ENCODE results near the gene RBBP9. TPM values are rescaled to one million over a fixed set of nuclear protein-coding genes. Genes with fewer than 3 reads are reported as not detected.
"Not testable (repeated sequence)": the region's sequence is repeated elsewhere in the genome, so short reads cannot be mapped to it uniquely, and the experiment has no call there.

Gene RBBP9
- total and polyA plus RNA-seq, 4 experiments from 2014 or later, result 8.4 to 9.2 (median 9.0) TPM

- DNase-seq, result no peak
- Mint-ChIP-seq H3K4me3 (no peak overlapping the region), H3K9me3 (no peaks in the 10 kb centered on the region), H3K36me3 (peaks cover 71 to 81% of the 10 kb centered on the region in 2 donors), H3K27me3 (no peaks in the 10 kb centered on the region), H3K27ac (no peak overlapping the region), H3K4me1 (peaks cover 0 to 2% (median under 1%) of the 10 kb centered on the region in 4 donors)
- intact Hi-C loops (cut with micrococcal nuclease), result no loop called here
- ChIA-PET CTCF (ENCODE audit: partially characterized antibody) (no interaction called here), POLR2A (ENCODE audit: partially characterized antibody) (no interaction called here)
- Histone ChIP-seq H3K4me1 (ENCODE audit: insufficient read depth, low read length) (no peaks in the 10 kb centered on the region), H3K27ac (ENCODE audit: low read depth, low read length) (no peak overlapping the region), H3K36me3 (ENCODE audit: insufficient read depth, low read length) (peaks cover 46% of the 10 kb centered on the region), H3K4me3 (ENCODE audit: low read length in 2 of 2) (no peak overlapping the region), H3K27me3 (ENCODE audit: insufficient read depth, low read length) (no peaks in the 10 kb centered on the region), H3K9me3 (ENCODE audit: control insufficient read depth in 1 of 2, low read length in 2 of 2) (no peaks in the 10 kb centered on the region)
These were observed 36.5 kb upstream of the RBBP9 start for GRCh38 chr20:18533491-18533890.

- Mint-ChIP-seq H3K27ac (no peak overlapping the region), H3K9me3 (no peaks in the 10 kb centered on the region), H3K27me3 (no peaks in the 10 kb centered on the region), H3K4me1 (peaks cover 0 to 2% (median under 1%) of the 10 kb centered on the region in 4 donors), H3K36me3 (peaks cover 74 to 88% of the 10 kb centered on the region in 2 donors), H3K4me3 (no peak overlapping the region)
- Histone ChIP-seq H3K36me3 (ENCODE audit: insufficient read depth, low read length) (peaks cover 55% of the 10 kb centered on the region), H3K27me3 (ENCODE audit: insufficient read depth, low read length) (no peaks in the 10 kb centered on the region), H3K27ac (ENCODE audit: low read depth, low read length) (no peak overlapping the region), H3K9me3 (ENCODE audit: control insufficient read depth in 1 of 2, low read length in 2 of 2) (no peaks in the 10 kb centered on the region), H3K4me1 (ENCODE audit: insufficient read depth, low read length) (no peaks in the 10 kb centered on the region), H3K4me3 (ENCODE audit: low read length in 2 of 2) (no peak overlapping the region)
- intact Hi-C loops (cut with micrococcal nuclease), result no loop called here
- DNase-seq, result no peak
- ChIA-PET POLR2A (ENCODE audit: partially characterized antibody) (interaction anchor here (0.6 kb wide), 1 partner anchor 138 kb away, joined by 3 read pairs; no protein-coding TSS in a partner anchor), CTCF (ENCODE audit: partially characterized antibody) (no interaction called here)
These were observed 35.6 kb upstream of the RBBP9 start for GRCh38 chr20:18532626-18533025.

GRCh38 chr20:18529041-18529440, 32.0 kb upstream of the RBBP9 start:
- Histone ChIP-seq H3K4me1 (ENCODE audit: insufficient read depth, low read length) (no peaks in the 10 kb centered on the region), H3K27me3 (ENCODE audit: insufficient read depth, low read length) (no peaks in the 10 kb centered on the region), H3K9me3 (ENCODE audit: control insufficient read depth in 1 of 2, low read length in 2 of 2) (no peaks in the 10 kb centered on the region), H3K27ac (ENCODE audit: low read depth, low read length) (no peak overlapping the region), H3K4me3 (ENCODE audit: low read length in 2 of 2) (no peak overlapping the region), H3K36me3 (ENCODE audit: insufficient read depth, low read length) (peaks cover 78% of the 10 kb centered on the region)
- ChIA-PET CTCF (ENCODE audit: partially characterized antibody) (interaction anchor here (1.7 kb wide), 1 partner anchor 115 kb away, joined by 6 read pairs; no protein-coding TSS in a partner anchor), POLR2A (ENCODE audit: partially characterized antibody) (interaction anchor here (0.8 kb wide), 1 partner anchor 22 kb away, joined by 5 read pairs; the partner anchor contains the start of gene SEC23B)
- Mint-ChIP-seq H3K4me3 (no peak overlapping the region), H3K9me3 (no peaks in the 10 kb centered on the region), H3K36me3 (peaks cover 74 to 85% of the 10 kb centered on the region in 2 donors), H3K4me1 (peaks cover 0 to 2% (median 0%) of the 10 kb centered on the region in 4 donors), H3K27ac (no peak overlapping the region), H3K27me3 (no peaks in the 10 kb centered on the region)
- no peak for DNase-seq
- intact Hi-C loops (cut with micrococcal nuclease), result no loop called here

- Mint-ChIP-seq H3K9me3 (no peaks in the 10 kb centered on the region), H3K4me3 (no peak overlapping the region), H3K27ac (no peak overlapping the region), H3K36me3 (peaks cover 68 to 77% of the 10 kb centered on the region in 2 donors), H3K27me3 (no peaks in the 10 kb centered on the region), H3K4me1 (peaks cover 0 to 2% (median 0%) of the 10 kb centered on the region in 4 donors)
- no peak for DNase-seq
- no peaks in the 10 kb centered on the region for H3K27me3 ChIP-seq (ENCODE audit: insufficient read depth, low read length)
- POLR2A ChIA-PET (ENCODE audit: partially characterized antibody), result no interaction called here
- H3K27ac ChIP-seq (ENCODE audit: low read depth, low read length), result no peak overlapping the region
- H3K4me1 ChIP-seq (ENCODE audit: insufficient read depth, low read length), result no peaks in the 10 kb centered on the region
- CTCF ChIA-PET (ENCODE audit: partially characterized antibody), result interaction anchor here (1.7 kb wide), 1 partner anchor 113 kb away, joined by 6 read pairs; no protein-coding TSS in a partner anchor
- H3K4me3 ChIP-seq (ENCODE audit: low read length in 2 of 2), result no peak overlapping the region
- peaks cover 70% of the 10 kb centered on the region for H3K36me3 ChIP-seq (ENCODE audit: insufficient read depth, low read length)
- intact Hi-C loops (cut with micrococcal nuclease), result no loop called here
- H3K9me3 ChIP-seq (ENCODE audit: control insufficient read depth in 1 of 2, low read length in 2 of 2), result no peaks in the 10 kb centered on the region
These were observed 30.8 kb upstream of the RBBP9 start for GRCh38 chr20:18527836-18528235.

- Mint-ChIP-seq H3K27ac (peak overlapping the region in 1 of 7 donors; percentile 12), H3K27me3 (no peaks in the 10 kb centered on the region), H3K9me3 (no peaks in the 10 kb centered on the region), H3K4me3 (no peak overlapping the region), H3K4me1 (peaks cover 0 to 2% (median 0%) of the 10 kb centered on the region in 4 donors), H3K36me3 (peaks cover 63 to 72% of the 10 kb centered on the region in 2 donors)
- intact Hi-C loops (cut with micrococcal nuclease), result no loop called here
- no peak overlapping the region for H3K4me3 ChIP-seq (ENCODE audit: low read length in 2 of 2)
- H3K4me1 ChIP-seq (ENCODE audit: insufficient read depth, low read length), result no peaks in the 10 kb centered on the region
- ChIA-PET POLR2A (ENCODE audit: partially characterized antibody) (no interaction called here), CTCF (ENCODE audit: partially characterized antibody) (no interaction called here)
- no peak for DNase-seq
- peaks cover 65% of the 10 kb centered on the region for H3K36me3 ChIP-seq (ENCODE audit: insufficient read depth, low read length)
- no peaks in the 10 kb centered on the region for H3K9me3 ChIP-seq (ENCODE audit: control insufficient read depth in 1 of 2, low read length in 2 of 2)
- no peaks in the 10 kb centered on the region for H3K27me3 ChIP-seq (ENCODE audit: insufficient read depth, low read length)
- no peak overlapping the region for H3K27ac ChIP-seq (ENCODE audit: low read depth, low read length)
These were observed 30.3 kb upstream of the RBBP9 start for GRCh38 chr20:18527339-18527738.

- H3K9me3 ChIP-seq (ENCODE audit: control insufficient read depth in 1 of 2, low read length in 2 of 2); H3K4me3 Mint-ChIP-seq; CTCF ChIA-PET (ENCODE audit: partially characterized antibody); H3K4me3 ChIP-seq (ENCODE audit: low read length in 2 of 2); H3K27ac Mint-ChIP-seq; H3K27me3 ChIP-seq (ENCODE audit: insufficient read depth, low read length); H3K27me3 Mint-ChIP-seq; H3K4me1 Mint-ChIP-seq; DNase-seq; H3K4me1 ChIP-seq (ENCODE audit: insufficient read depth, low read length); H3K9me3 Mint-ChIP-seq; H3K27ac ChIP-seq (ENCODE audit: low read depth, low read length); intact Hi-C loops (cut with micrococcal nuclease); POLR2A ChIA-PET (ENCODE audit: partially characterized antibody): not testable (repeated sequence)
- peaks cover 60% of the 10 kb centered on the region for H3K36me3 ChIP-seq (ENCODE audit: insufficient read depth, low read length)
- peaks cover 57 to 66% of the 10 kb centered on the region in 2 donors for H3K36me3 Mint-ChIP-seq
These were observed 29.7 kb upstream of the RBBP9 start for GRCh38 chr20:18526761-18527160.

- Mint-ChIP-seq H3K4me3 (no peak overlapping the region), H3K27me3 (no peaks in the 10 kb centered on the region), H3K4me1 (peaks cover 0 to 2% (median 0%) of the 10 kb centered on the region in 4 donors), H3K36me3 (peaks cover 46 to 50% of the 10 kb centered on the region in 2 donors), H3K9me3 (no peaks in the 10 kb centered on the region), H3K27ac (peak overlapping the region in 1 of 7 donors; percentile 49)
- no peaks in the 10 kb centered on the region for H3K4me1 ChIP-seq (ENCODE audit: insufficient read depth, low read length)
- intact Hi-C loops (cut with micrococcal nuclease), result no loop called here
- ChIA-PET CTCF (ENCODE audit: partially characterized antibody) (no interaction called here), POLR2A (ENCODE audit: partially characterized antibody) (no interaction called here)
- DNase-seq, result no peak
- H3K4me3 ChIP-seq (ENCODE audit: low read length in 2 of 2), result no peak overlapping the region
- H3K9me3 ChIP-seq (ENCODE audit: control insufficient read depth in 1 of 2, low read length in 2 of 2), result no peaks in the 10 kb centered on the region
- H3K27ac ChIP-seq (ENCODE audit: low read depth, low read length), result no peak overlapping the region
- peaks cover 48% of the 10 kb centered on the region for H3K36me3 ChIP-seq (ENCODE audit: insufficient read depth, low read length)
- no peaks in the 10 kb centered on the region for H3K27me3 ChIP-seq (ENCODE audit: insufficient read depth, low read length)
These were observed 27.6 kb upstream of the RBBP9 start for GRCh38 chr20:18524646-18525045.

GRCh38 chr20:18523066-18523465, 26.0 kb upstream of the RBBP9 start:
- no peak overlapping the region for H3K27ac Mint-ChIP-seq
- ChIA-PET CTCF (ENCODE audit: partially characterized antibody) (no interaction called here), POLR2A (ENCODE audit: partially characterized antibody) (no interaction called here)

More at GRCh38 chr20:18523066-18523465, 26.0 kb upstream of the RBBP9 start:
- H3K9me3 ChIP-seq (ENCODE audit: control insufficient read depth in 1 of 2, low read length in 2 of 2), result no peaks in the 10 kb centered on the region
- intact Hi-C loops (cut with micrococcal nuclease), result no loop called here
- Mint-ChIP-seq H3K36me3 (peaks cover 33 to 34% of the 10 kb centered on the region in 2 donors), H3K9me3 (no peaks in the 10 kb centered on the region), H3K27me3 (no peaks in the 10 kb centered on the region), H3K4me3 (no peak overlapping the region), H3K4me1 (no peaks in the 10 kb centered on the region)
- H3K4me3 ChIP-seq (ENCODE audit: low read length in 2 of 2), result no peak overlapping the region
- H3K27me3 ChIP-seq (ENCODE audit: insufficient read depth, low read length), result no peaks in the 10 kb centered on the region
- H3K36me3 ChIP-seq (ENCODE audit: insufficient read depth, low read length), result peaks cover 32% of the 10 kb centered on the region
- H3K4me1 ChIP-seq (ENCODE audit: insufficient read depth, low read length), result no peaks in the 10 kb centered on the region
- no peak for DNase-seq
- no peak overlapping the region for H3K27ac ChIP-seq (ENCODE audit: low read depth, low read length)
